SK-N-MC (cell line): ENCODE results near the gene RAB7A.

Experiments used
- EZH2 ChIP-seq: fragments of 200-600 bp; sonication (generic); IDR thresholded peaks from one replicate; pipeline ENCODE4 v1.6.1; 2017; ENCODE audit warnings: antibody characterized with exemption
- POLR2AphosphoS5 ChIP-seq: IDR thresholded peaks from 2 replicates; pipeline ENCODE4 v1.6.1; 2012; ENCODE audit warnings: mild to moderate bottlenecking, low read depth, low read length, borderline replicate concordance

GRCh38 chr3:128780101-128780837, 54.3 kb downstream of the RAB7A start:
- no peak for TF ChIP-seq EZH2
- no peak for TF ChIP-seq POLR2AphosphoS5
